ENCODE results near the gene ZNF487.

DNA sequence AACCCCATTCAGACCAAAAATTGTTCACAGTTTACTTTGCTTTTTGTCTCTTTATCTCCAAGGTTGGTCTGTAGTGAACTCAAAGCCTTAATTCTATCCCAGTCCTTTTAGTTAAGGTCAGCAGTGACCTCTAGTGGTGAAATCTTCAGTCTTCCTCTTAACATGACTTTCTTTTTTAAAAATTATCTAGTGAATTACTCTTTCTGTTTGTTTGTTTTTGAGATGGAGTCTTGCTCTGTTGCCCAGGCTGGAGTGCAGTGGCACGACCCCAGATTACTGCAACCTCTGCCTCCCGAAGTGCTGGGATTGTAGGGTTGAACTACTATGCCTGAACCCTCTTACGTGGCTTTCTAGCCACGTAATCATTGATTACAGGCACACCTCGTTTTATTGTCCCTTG lies 25.0 kb downstream of the ZNF487 start:
- TF ChIP-seq, protein P1, sequence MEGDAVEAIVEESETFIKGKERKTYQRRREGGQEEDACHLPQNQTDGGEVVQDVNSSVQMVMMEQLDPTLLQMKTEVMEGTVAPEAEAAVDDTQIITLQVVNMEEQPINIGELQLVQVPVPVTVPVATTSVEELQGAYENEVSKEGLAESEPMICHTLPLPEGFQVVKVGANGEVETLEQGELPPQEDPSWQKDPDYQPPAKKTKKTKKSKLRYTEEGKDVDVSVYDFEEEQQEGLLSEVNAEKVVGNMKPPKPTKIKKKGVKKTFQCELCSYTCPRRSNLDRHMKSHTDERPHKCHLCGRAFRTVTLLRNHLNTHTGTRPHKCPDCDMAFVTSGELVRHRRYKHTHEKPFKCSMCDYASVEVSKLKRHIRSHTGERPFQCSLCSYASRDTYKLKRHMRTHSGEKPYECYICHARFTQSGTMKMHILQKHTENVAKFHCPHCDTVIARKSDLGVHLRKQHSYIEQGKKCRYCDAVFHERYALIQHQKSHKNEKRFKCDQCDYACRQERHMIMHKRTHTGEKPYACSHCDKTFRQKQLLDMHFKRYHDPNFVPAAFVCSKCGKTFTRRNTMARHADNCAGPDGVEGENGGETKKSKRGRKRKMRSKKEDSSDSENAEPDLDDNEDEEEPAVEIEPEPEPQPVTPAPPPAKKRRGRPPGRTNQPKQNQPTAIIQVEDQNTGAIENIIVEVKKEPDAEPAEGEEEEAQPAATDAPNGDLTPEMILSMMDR (IDR thresholded peaks at IDR 0.05): peak; percentile 43 to 68 (median 54)
- no peak for TF ChIP-seq POLR2AphosphoS5 (IDR thresholded peaks at IDR 0.05)
- no peak for TF ChIP-seq EP300 (IDR thresholded peaks at IDR 0.05)
- no peak for TF ChIP-seq POLR2A (IDR thresholded peaks at IDR 0.05)

Measured in upper lobe of left lung (tissue), 4 donors.